HFFc6 (cell line): ENCODE data around the gene ARHGEF4. TPM values are rescaled to one million over a fixed set of nuclear protein-coding genes. Genes with fewer than 3 reads are reported as not detected.

ENCODE experiments used
- DNase-seq: peaks from one replicate; pipeline ENCODE4 v3.0.0-alpha.2; 2018
- H3K27ac Mint-ChIP-seq: 2 replicates; pipeline ENCODE4 v1.8.0; 2020; ENCODE audit warnings: mild to moderate bottlenecking, mixed read lengths
- H3K27me3 Mint-ChIP-seq: 2 replicates; pipeline ENCODE4 v1.8.0; 2021; ENCODE audit warnings: mild to moderate bottlenecking, moderate library complexity, mixed read lengths; ENCODE audit not compliant: insufficient read depth
- H3K36me3 Mint-ChIP-seq: 2 replicates; pipeline ENCODE4 v1.8.0; 2021; ENCODE audit warnings: low read depth, mixed read lengths
- H3K4me1 Mint-ChIP-seq: 2 replicates; pipeline ENCODE4 v1.8.0; 2020; ENCODE audit warnings: low read depth, mixed read lengths
- H3K4me3 Mint-ChIP-seq: 2 replicates; pipeline ENCODE4 v1.8.0; 2020; ENCODE audit warnings: mild to moderate bottlenecking, moderate library complexity, mixed read lengths
- H3K9me3 Mint-ChIP-seq: 2 replicates; pipeline ENCODE4 v1.8.0; 2020; ENCODE audit warnings: mild to moderate bottlenecking, mixed read lengths
- total RNA-seq, 6 experiments: library from RNA; stranded (reverse); fragmentation: NEBNext Ultra II Directional; extraction: Animal tissue kit (Norgen Biotek cat#: 25700); gene quantifications; 2 replicates in 1 of 6; 3 replicates in 5 of 6; pipeline ENCODE4 v1.2.3, GENCODE V29; 2021
- TF ChIP-seq, protein P1 (sequence below): fragments of 200-600 bp; sonication (generic); IDR thresholded peaks from 2 replicates; pipeline ENCODE4 v1.5.0; 2021; ENCODE audit warnings: antibody characterized with exemption, mild to moderate bottlenecking

The ARHGEF4 gene
- total RNA-seq, 6 experiments from 2014 or later = 0.94 to 2.2 (median 1.4) TPM

DNA sequence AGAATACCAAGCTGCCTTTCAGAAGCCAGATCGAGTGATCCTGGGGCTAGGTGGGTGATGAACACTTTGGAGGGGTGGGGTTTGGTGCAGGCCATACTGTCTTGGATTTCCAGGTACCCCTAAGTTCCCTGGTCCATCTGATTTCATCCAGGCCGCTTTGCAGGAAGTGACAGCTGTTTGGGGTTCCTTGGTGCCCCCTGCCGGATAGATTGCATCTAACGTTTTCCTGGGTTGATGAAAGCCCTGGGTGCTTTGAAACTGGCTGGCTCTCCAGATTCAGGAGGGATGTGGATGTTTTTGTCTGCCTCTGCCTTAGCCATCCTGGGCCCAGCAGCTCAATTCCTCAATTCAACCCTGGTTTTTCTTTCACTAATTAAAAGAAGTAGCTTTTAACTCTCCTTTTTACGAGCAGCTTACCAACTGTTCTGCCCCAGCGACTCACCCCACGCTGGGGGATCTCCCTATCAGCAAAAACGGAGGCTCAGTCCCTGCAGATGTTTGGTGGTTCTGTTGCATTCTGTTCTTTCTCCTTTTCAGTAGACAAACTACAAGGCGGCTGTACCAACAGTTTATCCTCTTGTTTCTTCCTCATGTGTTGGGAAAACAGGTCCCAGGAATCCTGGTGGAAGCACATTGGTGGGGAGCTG lies 37.1 kb downstream of the ARHGEF4 start:
- Mint-ChIP-seq H3K9me3 (no peaks in the 10 kb centered on the region; the same call in 1 of the 2 replicates), H3K4me1 (no peaks in the 10 kb centered on the region), H3K27ac (no peak overlapping the region), H3K36me3 (no peaks in the 10 kb centered on the region), H3K27me3 (peaks cover 13% of the 10 kb centered on the region), H3K4me3 (no peak overlapping the region)
- TF ChIP-seq, protein P1, sequence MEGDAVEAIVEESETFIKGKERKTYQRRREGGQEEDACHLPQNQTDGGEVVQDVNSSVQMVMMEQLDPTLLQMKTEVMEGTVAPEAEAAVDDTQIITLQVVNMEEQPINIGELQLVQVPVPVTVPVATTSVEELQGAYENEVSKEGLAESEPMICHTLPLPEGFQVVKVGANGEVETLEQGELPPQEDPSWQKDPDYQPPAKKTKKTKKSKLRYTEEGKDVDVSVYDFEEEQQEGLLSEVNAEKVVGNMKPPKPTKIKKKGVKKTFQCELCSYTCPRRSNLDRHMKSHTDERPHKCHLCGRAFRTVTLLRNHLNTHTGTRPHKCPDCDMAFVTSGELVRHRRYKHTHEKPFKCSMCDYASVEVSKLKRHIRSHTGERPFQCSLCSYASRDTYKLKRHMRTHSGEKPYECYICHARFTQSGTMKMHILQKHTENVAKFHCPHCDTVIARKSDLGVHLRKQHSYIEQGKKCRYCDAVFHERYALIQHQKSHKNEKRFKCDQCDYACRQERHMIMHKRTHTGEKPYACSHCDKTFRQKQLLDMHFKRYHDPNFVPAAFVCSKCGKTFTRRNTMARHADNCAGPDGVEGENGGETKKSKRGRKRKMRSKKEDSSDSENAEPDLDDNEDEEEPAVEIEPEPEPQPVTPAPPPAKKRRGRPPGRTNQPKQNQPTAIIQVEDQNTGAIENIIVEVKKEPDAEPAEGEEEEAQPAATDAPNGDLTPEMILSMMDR = peak; percentile 82
- DNase-seq = peak; percentile 51

DNA sequence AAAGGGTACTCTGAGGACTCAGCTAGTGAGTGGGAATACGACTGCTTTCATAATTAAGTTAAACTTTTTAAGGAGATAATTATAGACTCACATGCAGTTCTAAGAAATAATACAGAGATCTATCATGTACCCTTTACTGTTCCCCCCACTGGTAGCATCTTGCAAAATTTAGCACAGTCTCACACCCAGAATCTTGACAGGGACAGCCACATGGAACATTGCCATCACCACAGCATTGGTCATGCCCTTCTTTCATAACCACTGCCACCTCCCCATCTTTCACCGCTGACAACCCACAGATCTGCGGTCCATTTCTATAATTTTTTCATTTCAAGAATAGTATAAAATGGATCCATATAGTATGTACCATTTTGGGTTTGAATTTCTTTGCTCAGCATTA lies 37.8 kb downstream of the ARHGEF4 start:
- Mint-ChIP-seq H3K4me3 (no peak overlapping the region), H3K27ac (no peak overlapping the region), H3K4me1 (no peaks in the 10 kb centered on the region), H3K9me3 (no peaks in the 10 kb centered on the region; the same call in 1 of the 2 replicates), H3K27me3 (peaks cover 8% of the 10 kb centered on the region), H3K36me3 (no peaks in the 10 kb centered on the region)
- TF ChIP-seq, protein P1 = no peak
- DNase-seq = no peak

DNA sequence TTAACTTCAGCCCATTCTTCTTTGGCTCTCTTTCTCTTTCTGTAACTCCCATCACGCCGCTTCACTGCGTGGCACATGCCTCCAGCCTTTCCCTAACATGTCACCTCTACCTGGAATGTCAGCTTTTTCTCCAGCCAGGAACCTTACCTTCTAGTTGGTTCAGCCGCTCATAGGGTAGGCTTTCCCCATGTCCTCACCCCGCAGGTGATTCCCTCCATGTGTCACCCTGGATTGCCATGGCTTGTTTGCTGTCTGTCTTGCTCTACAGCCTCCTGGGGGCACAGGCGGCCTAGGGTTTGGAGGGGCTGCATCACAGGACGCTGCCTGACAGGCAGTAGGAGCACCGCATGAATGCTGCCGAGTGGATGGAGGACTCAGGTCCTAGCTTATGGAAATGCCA lies 39.2 kb downstream of the ARHGEF4 start:
- TF ChIP-seq, protein P1 = no peak

DNA sequence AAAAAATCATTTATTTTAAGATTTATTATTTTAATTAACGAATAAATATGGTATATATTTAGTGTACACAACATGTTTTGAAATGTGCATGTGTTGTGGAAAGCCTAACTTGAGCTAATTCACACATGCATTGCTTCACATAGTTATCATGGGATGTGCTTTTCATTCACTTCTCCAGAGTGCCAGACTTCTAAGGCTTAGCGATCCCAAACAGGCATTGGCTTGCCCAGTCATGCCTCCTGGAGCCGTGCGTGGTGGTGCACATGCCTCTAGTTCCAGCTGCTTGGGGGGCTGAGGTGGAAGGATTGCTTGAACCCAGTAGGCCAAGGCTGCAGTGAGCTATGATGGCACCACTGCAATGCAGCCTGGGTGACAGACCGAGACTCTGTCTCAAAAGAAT lies 40.5 kb downstream of the ARHGEF4 start:
- H3K9me3 Mint-ChIP-seq = no peaks in the 10 kb centered on the region
- TF ChIP-seq, protein P1 = no peak
- H3K36me3 Mint-ChIP-seq = no peaks in the 10 kb centered on the region
- no peak overlapping the region for H3K27ac Mint-ChIP-seq
- H3K4me1 Mint-ChIP-seq = no peaks in the 10 kb centered on the region
- DNase-seq = no peak
- no peak overlapping the region for H3K4me3 Mint-ChIP-seq
- peaks cover 10% of the 10 kb centered on the region for H3K27me3 Mint-ChIP-seq

More for the DNA sequence above, 39.2 kb downstream of the ARHGEF4 start:
- Mint-ChIP-seq H3K36me3 (no peaks in the 10 kb centered on the region), H3K4me3 (no peak overlapping the region), H3K9me3 (no peaks in the 10 kb centered on the region), H3K4me1 (no peaks in the 10 kb centered on the region), H3K27me3 (peaks cover 6% of the 10 kb centered on the region), H3K27ac (no peak overlapping the region)
- no peak for DNase-seq

GRCh38 chr2:130878316-130878715 lies 41.6 kb downstream of the ARHGEF4 start:
- Mint-ChIP-seq H3K9me3 (no peaks in the 10 kb centered on the region), H3K27me3 (peaks cover 10% of the 10 kb centered on the region), H3K4me1 (no peaks in the 10 kb centered on the region), H3K4me3 (no peak overlapping the region), H3K27ac (no peak overlapping the region), H3K36me3 (no peaks in the 10 kb centered on the region)
- TF ChIP-seq, protein P1 = no peak
- no peak for DNase-seq
